GM12874 (cell line): ENCODE results near the gene VEGFB.

ENCODE experiments used
- TF ChIP-seq, protein P1 (sequence below): IDR thresholded peaks from 2 replicates; pipeline ENCODE4 v1.5.1; 2011; ENCODE audit warnings: low read depth, mild to moderate bottlenecking, control low read depth, low read length, moderate library complexity; ENCODE audit not compliant: insufficient read depth

Gene VEGFB

GRCh38 chr11:64229744-64230170, 4.6 kb upstream of the VEGFB start:
- TF ChIP-seq, protein P1, sequence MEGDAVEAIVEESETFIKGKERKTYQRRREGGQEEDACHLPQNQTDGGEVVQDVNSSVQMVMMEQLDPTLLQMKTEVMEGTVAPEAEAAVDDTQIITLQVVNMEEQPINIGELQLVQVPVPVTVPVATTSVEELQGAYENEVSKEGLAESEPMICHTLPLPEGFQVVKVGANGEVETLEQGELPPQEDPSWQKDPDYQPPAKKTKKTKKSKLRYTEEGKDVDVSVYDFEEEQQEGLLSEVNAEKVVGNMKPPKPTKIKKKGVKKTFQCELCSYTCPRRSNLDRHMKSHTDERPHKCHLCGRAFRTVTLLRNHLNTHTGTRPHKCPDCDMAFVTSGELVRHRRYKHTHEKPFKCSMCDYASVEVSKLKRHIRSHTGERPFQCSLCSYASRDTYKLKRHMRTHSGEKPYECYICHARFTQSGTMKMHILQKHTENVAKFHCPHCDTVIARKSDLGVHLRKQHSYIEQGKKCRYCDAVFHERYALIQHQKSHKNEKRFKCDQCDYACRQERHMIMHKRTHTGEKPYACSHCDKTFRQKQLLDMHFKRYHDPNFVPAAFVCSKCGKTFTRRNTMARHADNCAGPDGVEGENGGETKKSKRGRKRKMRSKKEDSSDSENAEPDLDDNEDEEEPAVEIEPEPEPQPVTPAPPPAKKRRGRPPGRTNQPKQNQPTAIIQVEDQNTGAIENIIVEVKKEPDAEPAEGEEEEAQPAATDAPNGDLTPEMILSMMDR, result no peak

DNA sequence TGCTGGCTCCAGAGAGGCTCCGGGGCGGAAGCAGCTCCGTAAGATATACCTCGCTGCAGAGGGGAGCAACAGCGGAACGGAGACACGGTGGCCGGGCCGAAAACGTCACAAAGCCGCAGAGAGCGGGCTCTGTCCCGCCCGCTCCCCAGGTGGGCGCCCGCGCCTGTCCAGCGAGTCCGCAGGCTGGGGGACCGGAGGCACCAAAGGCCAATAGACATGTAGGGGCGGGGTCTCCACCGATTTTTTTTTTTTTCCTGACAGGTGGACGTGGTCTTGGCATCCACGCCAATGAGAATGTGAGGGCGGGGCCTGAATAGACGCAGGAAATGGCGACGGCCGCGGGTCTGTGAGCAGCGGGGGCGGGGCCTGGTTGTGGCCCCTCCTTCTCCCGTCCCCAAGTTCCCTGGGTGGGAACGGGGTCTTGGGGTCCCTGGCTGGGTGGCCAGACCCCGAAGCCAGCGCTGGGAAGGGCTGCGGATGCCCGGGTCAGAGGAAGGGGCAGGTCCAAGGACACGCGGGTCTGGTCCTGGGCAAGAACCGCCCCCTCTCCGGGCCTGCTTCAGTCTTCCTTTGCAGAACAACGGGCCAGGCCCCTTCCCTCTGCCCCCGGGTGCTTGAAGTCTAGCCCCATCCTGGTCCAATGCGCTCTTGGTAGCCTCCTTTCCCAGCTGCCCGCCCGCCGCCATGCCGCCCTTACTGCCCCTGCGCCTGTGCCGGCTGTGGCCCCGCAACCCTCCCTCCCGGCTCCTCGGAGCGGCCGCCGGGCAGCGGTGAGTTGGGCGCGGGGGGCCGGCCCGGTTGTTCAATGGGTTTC, 4.0 kb upstream of the VEGFB start, which contains the start of gene DNAJC4:
TSS of gene DNAJC4 (plus strand) at position 378 of the 814 bp plus-strand sequence. CDS start at position 685, 307 bp downstream.
- TF ChIP-seq, protein P1, result no peak

DNA sequence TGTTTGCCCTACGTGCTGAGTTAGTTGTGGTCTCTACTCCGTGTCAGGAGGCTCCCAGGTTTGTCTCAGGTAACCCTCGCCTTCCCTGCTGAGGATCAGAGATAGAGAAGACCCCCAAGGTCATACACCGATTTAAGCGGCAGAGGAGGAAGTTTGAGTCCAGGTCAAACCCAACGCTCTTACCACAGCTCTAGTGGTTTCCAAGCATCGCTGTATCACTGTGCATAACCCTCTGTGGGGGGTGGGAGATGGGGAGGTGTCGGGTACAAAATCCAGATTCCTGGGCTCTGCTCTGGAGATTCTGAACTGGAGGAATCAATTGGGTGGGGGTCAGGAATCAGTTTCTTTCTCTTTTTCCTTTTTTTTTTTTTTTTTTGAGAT, 3.4 kb upstream of the VEGFB start:
- TF ChIP-seq, protein P1, result no peak

DNA sequence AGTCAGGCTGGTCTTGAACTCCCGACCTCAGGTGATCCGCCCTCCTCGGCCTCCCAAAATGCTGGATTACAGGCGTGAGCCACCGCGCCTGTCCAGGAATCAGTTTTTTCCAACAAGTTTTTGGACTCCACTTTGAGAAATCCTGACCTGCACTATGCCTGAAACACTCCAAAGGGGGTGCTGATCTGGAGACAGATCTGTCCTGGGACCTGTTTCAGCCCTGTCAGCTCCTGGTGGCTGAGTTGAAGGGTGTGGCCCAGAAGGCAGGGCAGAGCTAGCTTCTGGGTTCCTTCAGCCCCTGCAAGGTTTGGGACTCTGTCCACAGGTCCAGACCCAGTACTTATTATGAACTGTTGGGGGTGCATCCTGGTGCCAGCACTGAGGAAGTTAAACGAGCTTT, 2.8 kb upstream of the VEGFB start:
- TF ChIP-seq, protein P1, result no peak

GRCh38 chr11:64232182-64232966, 2.0 kb upstream of the VEGFB start:
- TF ChIP-seq, protein P1, result no peak

DNA sequence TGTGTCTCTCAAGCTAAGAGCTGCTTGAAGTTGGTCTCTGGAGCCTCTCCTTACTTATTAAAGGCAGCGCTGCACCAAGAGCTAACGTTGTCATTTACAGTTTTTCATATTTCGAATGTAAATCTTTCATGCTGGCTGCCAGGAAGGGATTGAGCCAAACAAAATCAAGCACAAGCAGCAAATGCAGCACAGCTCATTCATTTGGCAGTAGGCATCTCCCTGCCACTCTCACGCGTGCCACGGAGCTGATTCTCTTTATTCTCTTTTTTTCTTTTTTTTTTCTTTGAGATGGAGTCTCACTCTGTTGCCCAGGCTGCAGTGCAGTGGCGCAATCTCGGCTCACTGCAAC, 1.4 kb upstream of the VEGFB start:
- TF ChIP-seq, protein P1, result no peak

- TF ChIP-seq, protein P1, result no peak
Measured at GRCh38 chr11:64234647-64235379, 429 bp downstream of the VEGFB start.
